DMS79 (cell line): ENCODE measurements around the gene GRAMD2B.
A peak's percentile ranks its signal among the peaks of the same experiment; 100 is the strongest.

Source experiments
- DNase-seq: peaks from one replicate; lab custom pipeline; 2025; lab: John Stamatoyannopoulos, UW

The GRAMD2B gene

DNA sequence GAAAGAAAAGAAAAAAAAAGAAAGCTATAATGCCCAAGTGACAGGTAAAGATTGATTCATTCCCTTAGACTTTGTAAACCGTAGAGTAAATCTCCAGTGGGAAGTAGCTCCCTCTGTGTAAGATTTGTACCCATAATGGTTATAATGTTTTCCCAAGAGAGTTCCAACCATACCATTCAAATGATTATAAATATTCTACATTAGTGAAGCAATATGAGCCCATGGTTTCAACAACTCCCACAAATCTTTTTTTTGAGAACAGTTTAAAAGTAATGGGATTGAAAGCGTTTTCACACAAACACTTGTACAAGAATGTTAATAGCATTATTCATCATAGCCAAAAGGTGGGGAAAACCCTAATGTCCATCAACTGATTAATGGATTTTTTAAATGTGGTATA, 58.0 kb downstream of the GRAMD2B start:
- no peak for DNase-seq

- no peak for DNase-seq
These were observed 59.4 kb downstream of the GRAMD2B start for GRCh38 chr5:126482591-126482990.

- DNase-seq, result no peak
These were observed 59.9 kb downstream of the GRAMD2B start for GRCh38 chr5:126483156-126483555.

GRCh38 chr5:126484253-126484652, 61.0 kb downstream of the GRAMD2B start:
- DNase-seq, result no peak

GRCh38 chr5:126486332-126486731, 63.1 kb downstream of the GRAMD2B start:
- no peak for DNase-seq

DNA sequence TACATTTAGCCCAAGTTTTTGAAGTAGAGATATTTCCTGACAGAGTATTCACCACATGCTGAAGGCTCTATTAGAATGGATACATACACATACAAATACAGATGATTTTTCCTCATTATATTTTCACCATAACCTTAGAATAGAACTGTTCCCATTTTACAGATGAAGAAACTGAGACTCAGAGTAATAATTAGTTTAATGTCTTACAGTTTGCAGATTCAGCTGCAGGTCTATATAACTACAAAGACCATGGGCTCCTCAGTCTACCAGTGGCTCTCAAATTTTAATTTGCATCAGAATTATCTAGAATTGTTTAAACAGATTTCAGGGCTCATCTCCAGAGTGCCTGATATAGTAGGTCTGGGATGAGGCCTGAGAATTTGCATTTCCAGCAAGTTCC, 64.4 kb downstream of the GRAMD2B start:
- no peak for DNase-seq

DNA sequence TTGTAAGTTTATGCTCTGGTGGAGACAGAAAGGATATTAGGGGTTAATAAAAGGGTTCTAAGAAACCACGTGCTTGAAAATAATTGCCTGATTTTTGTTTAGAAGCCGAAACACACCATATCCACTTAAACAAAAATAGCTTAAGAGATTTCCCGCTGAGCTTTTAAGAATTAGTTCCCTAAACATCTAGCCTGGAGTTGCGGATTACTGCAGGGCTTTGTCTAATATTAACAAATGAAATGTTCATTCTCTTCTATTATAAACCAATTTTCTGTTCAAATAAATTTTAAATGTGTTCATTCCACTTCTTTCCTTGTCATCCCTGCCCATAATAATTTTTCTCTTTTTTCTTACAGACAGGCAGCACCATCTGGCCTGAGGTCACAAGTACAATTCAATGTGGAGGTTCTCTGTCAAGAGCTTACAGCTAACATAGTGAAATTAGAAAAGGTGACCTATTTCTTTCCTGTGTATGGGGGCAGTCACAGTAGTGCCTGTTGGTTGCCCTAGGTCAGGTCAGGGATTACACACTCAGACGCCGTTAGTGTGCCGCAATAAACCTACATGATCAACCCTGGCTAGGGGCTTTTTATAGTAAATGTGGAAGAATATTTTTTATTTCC, 65.3 kb downstream of the GRAMD2B start:
- peak; percentile 15 for DNase-seq

- DNase-seq, result no peak
These were observed 67.1 kb downstream of the GRAMD2B start for GRCh38 chr5:126490167-126490940.

- DNase-seq, result no peak
These were observed 69.7 kb downstream of the GRAMD2B start for GRCh38 chr5:126492939-126493338.

DNA sequence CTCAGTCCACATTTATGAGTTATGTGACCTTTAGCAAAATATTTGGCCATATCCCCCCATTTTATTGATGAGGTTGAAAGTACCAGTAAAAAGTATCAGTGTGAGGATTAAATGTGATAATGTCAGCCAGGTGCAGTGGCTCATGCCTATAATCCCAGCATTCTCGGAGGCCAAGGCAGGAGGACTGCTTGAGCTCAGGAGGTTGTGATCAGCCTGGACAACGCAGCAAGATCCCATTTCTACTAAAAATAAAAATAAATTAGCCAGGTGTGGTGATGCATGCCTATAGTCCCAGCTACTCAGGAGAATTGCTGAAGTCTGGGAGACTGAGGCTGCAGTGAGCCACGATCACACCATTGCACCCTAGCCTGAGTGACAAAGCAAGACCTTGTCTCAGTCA, 71.2 kb downstream of the GRAMD2B start:
- no peak for DNase-seq

- DNase-seq, result no peak
These were observed 74.3 kb downstream of the GRAMD2B start for GRCh38 chr5:126497506-126497905.

DNA sequence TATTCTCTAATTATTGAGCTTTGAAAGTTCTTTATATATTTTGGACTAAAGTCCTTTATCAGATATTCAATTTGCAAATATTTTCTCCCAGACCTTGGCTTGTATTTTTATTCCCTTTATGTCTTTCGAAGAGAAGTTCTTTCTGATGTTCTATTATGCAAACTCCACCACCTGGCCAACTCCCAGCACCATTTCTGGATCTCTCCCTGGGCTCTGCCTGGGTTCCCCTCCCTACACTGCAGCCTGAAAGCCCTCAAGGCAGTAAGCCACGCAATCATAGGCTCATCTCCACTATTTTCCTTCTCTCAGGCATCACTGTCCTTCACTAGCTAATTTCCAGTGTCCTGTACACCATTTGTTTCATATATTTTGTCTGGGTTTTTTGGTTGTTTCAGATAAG, 76.1 kb downstream of the GRAMD2B start:
- no peak for DNase-seq

- no peak for DNase-seq
These were observed 76.7 kb downstream of the GRAMD2B start for GRCh38 chr5:126499853-126500342.

DNA sequence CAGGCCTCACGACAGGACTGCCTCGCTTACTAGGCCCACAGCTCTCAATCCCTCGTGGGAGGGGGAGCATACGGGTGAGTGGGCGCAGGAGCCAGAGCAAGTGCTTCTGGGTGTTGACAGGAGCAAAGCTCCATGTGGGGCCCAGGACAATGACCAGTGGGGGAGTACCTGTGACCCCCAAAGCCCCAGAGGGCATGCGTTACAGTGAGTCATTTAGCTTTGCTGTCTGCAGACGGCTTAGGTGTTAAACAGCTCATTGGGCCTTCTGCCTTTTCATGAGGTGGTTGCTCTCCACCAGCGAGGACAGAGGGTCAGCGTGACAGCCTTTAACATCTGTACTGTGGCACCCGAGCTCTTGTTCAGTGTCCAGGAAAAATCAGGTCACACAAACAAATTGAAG, 78.2 kb downstream of the GRAMD2B start:
- DNase-seq, result no peak

DNA sequence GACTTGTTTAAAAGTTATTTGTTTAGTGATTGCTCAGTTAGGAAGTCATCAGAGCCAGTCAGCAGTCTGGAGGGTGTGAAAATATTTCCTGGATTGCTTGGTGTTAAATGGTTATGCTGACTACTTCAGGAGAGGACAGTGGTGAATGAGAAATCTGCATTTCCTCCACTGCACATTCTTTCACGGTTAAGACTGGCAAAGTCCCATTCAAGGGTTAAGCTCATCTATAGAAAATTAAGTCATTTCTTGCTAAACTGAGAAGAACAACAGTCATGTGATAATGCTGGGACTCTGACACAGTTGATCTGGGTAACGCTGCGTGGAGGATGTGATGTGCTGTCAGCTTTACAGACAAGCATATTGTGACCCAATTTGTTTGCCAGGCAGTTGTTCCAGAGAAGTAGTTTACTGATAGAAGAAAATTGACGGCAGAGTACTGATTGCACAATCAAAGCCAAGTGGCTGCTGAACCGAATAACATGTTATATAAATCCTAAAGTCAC, 80.4 kb downstream of the GRAMD2B start:
- no peak for DNase-seq

GRCh38 chr5:126506079-126506478, 82.9 kb downstream of the GRAMD2B start:
- no peak for DNase-seq

GRCh38 chr5:126508251-126508961, 85.2 kb downstream of the GRAMD2B start:
- DNase-seq, result no peak

- DNase-seq, result no peak
These were observed 85.7 kb downstream of the GRAMD2B start for GRCh38 chr5:126508962-126509279.

GRCh38 chr5:126509339-126509738, 86.1 kb downstream of the GRAMD2B start:
- no peak for DNase-seq

DNA sequence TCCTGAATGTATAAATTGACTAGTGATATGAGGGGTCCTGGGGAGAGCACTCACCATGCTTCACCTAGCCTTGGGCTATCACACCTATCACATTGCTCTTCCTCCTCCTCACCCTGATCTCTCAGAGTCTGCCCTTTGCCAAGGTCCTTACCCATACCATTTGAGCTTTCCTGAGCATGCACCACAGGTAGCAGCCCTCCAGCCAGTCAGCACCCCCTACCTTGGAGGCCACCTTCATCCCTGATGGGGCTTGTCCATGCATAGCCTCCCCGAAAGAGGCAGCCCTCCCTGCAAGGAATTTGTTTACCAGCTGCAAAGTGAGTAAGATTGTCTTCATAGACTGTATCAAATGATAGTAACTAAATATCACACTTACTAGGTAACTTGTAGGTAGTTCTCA, 88.8 kb downstream of the GRAMD2B start:
- no peak for DNase-seq

GRCh38 chr5:126512451-126512850, 89.2 kb downstream of the GRAMD2B start:
- no peak for DNase-seq

- DNase-seq, result no peak
These were observed 90.1 kb downstream of the GRAMD2B start for GRCh38 chr5:126513302-126513701.

- no peak for DNase-seq
These were observed 90.5 kb downstream of the GRAMD2B start for GRCh38 chr5:126513703-126514102.
